Measurements from ENCODE around the gene GFOD1. TPM values are rescaled to one million over a fixed set of nuclear protein-coding genes. Genes with fewer than 3 reads are reported as not detected.

Gene GFOD1
- total and polyA plus RNA-seq, 10 of the 15 experiments (the other 5 are each of a cell fraction or from before 2014, with no cell fraction given), result 6.5 to 41.4 (median 16.0) TPM

DNA sequence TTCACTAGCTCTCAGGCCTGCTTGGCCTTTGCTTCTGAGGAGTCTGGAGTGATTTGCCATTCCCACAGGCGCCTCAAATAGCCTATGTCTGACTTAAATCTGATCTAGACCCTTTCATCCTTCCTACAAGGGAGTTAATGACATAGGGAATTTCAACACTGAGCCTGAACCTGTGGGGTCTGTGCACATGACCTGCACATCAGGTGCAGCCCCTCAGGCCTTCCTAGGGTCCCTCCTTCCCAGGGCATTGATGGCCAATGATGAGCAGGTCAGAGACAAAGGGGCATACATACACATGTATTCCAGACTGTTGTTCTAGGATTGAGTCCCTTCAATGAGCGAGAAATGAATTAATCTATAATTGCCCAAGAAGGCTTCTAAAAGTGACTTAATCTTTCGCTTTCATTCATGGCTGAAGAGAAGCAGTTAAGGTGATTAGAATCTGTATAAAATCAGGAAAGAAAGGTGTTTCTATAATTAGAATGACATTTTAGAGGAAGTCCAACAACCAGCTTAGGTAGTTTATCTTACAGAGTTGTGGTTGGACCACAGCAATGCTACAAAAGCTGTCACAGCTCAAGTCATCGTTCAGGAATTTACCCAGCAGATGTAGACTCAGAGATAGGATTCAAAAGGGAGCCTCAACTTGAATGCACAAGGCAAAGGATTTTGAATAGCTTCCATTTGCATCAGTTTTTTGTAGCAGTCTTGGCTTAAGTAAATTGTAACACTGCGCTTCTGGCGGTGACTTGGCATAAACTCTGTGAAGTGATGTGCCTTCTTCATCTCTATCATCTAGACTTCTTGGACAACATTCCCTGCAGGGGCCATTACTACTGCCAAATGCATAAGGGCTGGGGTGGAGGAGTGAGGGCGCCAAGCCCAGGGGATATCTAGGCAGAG, 132.1 kb downstream of the GFOD1 start:
- no peaks in the 10 kb centered on the region for H3K27me3 ChIP-seq (replicated peaks in 1 of 2; ENCODE audit: control insufficient read depth in 2 of 2, insufficient read depth in 2 of 2, low read length in 1 of 2)
- peak overlapping the region; percentile 99 for H3K4me2 ChIP-seq (ENCODE audit: control insufficient read depth, insufficient read depth)
- BruUV-seq (replicated peaks), result no TSS peak
- CTCF ChIA-PET, result interaction anchor here (0.8 to 6.4 kb wide), 18 partner anchors 13 to 220 kb away, joined by 3 to 41 read pairs (median 6); partner anchors contain the start of gene SIRT5
- 59% methylated on average over 7 of the region's 7 CpGs for WGBS (ENCODE audit: insufficient coverage, insufficient replicate concordance, low lambda C conversion rate, missing lambda C conversion rate)
- ATAC-seq, result peak; percentile 79
- H4K20me1 ChIP-seq (ENCODE audit: control insufficient read depth, insufficient read depth), result no peaks in the 10 kb centered on the region
- peak overlapping the region; percentile 94 for H3K27ac ChIP-seq (ENCODE audit: control insufficient read depth, insufficient read depth)
- peak; percentile 66 for DNase-seq (ENCODE audit: low read depth, low spot score)
- peaks cover 36% of the 10 kb centered on the region for H3K4me1 ChIP-seq (ENCODE audit: control insufficient read depth, insufficient read depth, low read length)
- peak overlapping the region; percentile 58 for H3K4me3 ChIP-seq
- H3K9ac ChIP-seq (ENCODE audit: control insufficient read depth, insufficient read depth, low read length), result peak overlapping the region; percentile 46
- H2AFZ ChIP-seq (ENCODE audit: control insufficient read depth, low read depth, low read length), result no peak overlapping the region; the same call in 1 of the 2 replicates
- no peaks in the 10 kb centered on the region for H3K9me3 ChIP-seq (replicated peaks; ENCODE audit: control insufficient read depth, insufficient read depth, low read length)
- peak; percentile 88 for FAIRE-seq
- no peaks in the 10 kb centered on the region for H3K36me3 ChIP-seq (ENCODE audit: control insufficient read depth in 2 of 2, insufficient read depth in 2 of 2, low read length in 1 of 2)
- RAD21 ChIA-PET (ENCODE audit: unreplicated experiment), result interaction anchor here (0.7 to 7.2 kb wide), 21 partner anchors 13 to 220 kb away, joined by 3 to 126 read pairs (median 6); partner anchors contain the start of genes SIRT5 and TBC1D7
- SMC1A ChIA-PET (ENCODE audit: uncharacterized antibody, unreplicated experiment), result interaction anchor here (0.6 to 11.1 kb wide), 27 partner anchors 9 to 411 kb away, joined by 3 to 178 read pairs (median 5); partner anchors contain the start of genes SIRT5 and TBC1D7
- intact Hi-C loops (cut with micrococcal nuclease; ENCODE audit: unreplicated experiment) (loop anchor here (1.0 kb wide), 1 partner anchor 73 kb away; no protein-coding TSS in a partner anchor), in situ Hi-C loops (cut with MboI) (no loop called here)
- H3K79me2 ChIP-seq (ENCODE audit: control insufficient read depth, insufficient read depth, low read length), result no peaks in the 10 kb centered on the region
- POLR2A ChIA-PET, result interaction anchor here (0.8 to 7.0 kb wide), 12 partner anchors 14 to 408 kb away, joined by 3 to 45 read pairs (median 5); no protein-coding TSS in a partner anchor
- no peak for TF ChIP-seq EZH2 (IDR thresholded peaks at IDR 0.05; ENCODE audit: borderline replicate concordance, control insufficient read depth, low read depth, low read length)
- TF ChIP-seq, protein P1, sequence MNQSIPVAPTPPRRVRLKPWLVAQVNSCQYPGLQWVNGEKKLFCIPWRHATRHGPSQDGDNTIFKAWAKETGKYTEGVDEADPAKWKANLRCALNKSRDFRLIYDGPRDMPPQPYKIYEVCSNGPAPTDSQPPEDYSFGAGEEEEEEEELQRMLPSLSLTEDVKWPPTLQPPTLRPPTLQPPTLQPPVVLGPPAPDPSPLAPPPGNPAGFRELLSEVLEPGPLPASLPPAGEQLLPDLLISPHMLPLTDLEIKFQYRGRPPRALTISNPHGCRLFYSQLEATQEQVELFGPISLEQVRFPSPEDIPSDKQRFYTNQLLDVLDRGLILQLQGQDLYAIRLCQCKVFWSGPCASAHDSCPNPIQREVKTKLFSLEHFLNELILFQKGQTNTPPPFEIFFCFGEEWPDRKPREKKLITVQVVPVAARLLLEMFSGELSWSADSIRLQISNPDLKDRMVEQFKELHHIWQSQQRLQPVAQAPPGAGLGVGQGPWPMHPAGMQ (IDR thresholded peaks at IDR 0.05; ENCODE audit: borderline replicate concordance), result no peak
- TF ChIP-seq EP300 (IDR thresholded peaks at IDR 0.05; ENCODE audit: borderline replicate concordance in 1 of 2, control insufficient read depth in 1 of 2, low read depth in 2 of 2, low read length in 2 of 2), result 0 out of 4 replicates have a peak, but pooled peaks of 1 of the 2 experiments have one; percentile 25
- TF ChIP-seq, protein P2, sequence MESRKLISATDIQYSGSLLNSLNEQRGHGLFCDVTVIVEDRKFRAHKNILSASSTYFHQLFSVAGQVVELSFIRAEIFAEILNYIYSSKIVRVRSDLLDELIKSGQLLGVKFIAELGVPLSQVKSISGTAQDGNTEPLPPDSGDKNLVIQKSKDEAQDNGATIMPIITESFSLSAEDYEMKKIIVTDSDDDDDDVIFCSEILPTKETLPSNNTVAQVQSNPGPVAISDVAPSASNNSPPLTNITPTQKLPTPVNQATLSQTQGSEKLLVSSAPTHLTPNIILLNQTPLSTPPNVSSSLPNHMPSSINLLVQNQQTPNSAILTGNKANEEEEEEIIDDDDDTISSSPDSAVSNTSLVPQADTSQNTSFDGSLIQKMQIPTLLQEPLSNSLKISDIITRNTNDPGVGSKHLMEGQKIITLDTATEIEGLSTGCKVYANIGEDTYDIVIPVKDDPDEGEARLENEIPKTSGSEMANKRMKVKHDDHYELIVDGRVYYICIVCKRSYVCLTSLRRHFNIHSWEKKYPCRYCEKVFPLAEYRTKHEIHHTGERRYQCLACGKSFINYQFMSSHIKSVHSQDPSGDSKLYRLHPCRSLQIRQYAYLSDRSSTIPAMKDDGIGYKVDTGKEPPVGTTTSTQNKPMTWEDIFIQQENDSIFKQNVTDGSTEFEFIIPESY (IDR thresholded peaks at IDR 0.05), result no peak
- TF ChIP-seq BRCA1 (IDR thresholded peaks at IDR 0.05; ENCODE audit: low read depth, low read length), result no peak
- no peak for TF ChIP-seq SREBF2 (IDR thresholded peaks at IDR 0.05; ENCODE audit: low read length)
- no peak for TF ChIP-seq WRNIP1 (IDR thresholded peaks at IDR 0.05; ENCODE audit: borderline replicate concordance, low read depth, low read length)
- TF ChIP-seq POLR2AphosphoS5 (IDR thresholded peaks at IDR 0.05; ENCODE audit: low read length), result no peak
- no peak for TF ChIP-seq RCOR1 (conservative IDR thresholded peaks at IDR 0.05; ENCODE audit: low read depth, low read length)
- peak; percentile 74; the same call in 1 of the 2 replicates for TF ChIP-seq CBFB (IDR thresholded peaks at IDR 0.05; ENCODE audit: low read depth)
- TF ChIP-seq SMAD5 (IDR thresholded peaks at IDR 0.05; ENCODE audit: low read depth), result no peak
- 0 out of 2 replicates have a peak, but pooled peaks have one; percentile 27 for TF ChIP-seq TARDBP (IDR thresholded peaks at IDR 0.05; ENCODE audit: borderline replicate concordance)
- TF ChIP-seq, protein P3, sequence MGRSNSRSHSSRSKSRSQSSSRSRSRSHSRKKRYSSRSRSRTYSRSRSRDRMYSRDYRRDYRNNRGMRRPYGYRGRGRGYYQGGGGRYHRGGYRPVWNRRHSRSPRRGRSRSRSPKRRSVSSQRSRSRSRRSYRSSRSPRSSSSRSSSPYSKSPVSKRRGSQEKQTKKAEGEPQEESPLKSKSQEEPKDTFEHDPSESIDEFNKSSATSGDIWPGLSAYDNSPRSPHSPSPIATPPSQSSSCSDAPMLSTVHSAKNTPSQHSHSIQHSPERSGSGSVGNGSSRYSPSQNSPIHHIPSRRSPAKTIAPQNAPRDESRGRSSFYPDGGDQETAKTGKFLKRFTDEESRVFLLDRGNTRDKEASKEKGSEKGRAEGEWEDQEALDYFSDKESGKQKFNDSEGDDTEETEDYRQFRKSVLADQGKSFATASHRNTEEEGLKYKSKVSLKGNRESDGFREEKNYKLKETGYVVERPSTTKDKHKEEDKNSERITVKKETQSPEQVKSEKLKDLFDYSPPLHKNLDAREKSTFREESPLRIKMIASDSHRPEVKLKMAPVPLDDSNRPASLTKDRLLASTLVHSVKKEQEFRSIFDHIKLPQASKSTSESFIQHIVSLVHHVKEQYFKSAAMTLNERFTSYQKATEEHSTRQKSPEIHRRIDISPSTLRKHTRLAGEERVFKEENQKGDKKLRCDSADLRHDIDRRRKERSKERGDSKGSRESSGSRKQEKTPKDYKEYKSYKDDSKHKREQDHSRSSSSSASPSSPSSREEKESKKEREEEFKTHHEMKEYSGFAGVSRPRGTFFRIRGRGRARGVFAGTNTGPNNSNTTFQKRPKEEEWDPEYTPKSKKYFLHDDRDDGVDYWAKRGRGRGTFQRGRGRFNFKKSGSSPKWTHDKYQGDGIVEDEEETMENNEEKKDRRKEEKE (IDR thresholded peaks at IDR 0.05), result no peak
- peak; percentile 75 for TF ChIP-seq SPI1 (IDR thresholded peaks at IDR 0.05; ENCODE audit: borderline replicate concordance, insufficient read depth, low read depth, low read length)
- no peak for TF ChIP-seq CHD1 (IDR thresholded peaks at IDR 0.05; ENCODE audit: low read depth, low read length)

Data from GM12878 (cell line).